GM18526 (cell line): ENCODE measurements around the gene CRYL1.

Source experiments
- POLR2A ChIP-seq: IDR thresholded peaks from 3 replicates; pipeline ENCODE4 v1.6.1; 2011; ENCODE audit not compliant: insufficient read length; ENCODE audit errors: extremely low read depth

Gene CRYL1

GRCh38 chr13:20525601-20526544 is at the start of gene CRYL1:
Gene CRYL1 (minus strand): TSS chr13:20525857. CDS start chr13:20525794, 63 bp downstream.
- peak; percentile 69 for TF ChIP-seq POLR2A

GRCh38 chr13:20573636-20574035 is 48.0 kb upstream of the CRYL1 start:
- no peak for TF ChIP-seq POLR2A

GRCh38 chr13:20573186-20573585 is 47.5 kb upstream of the CRYL1 start:
- TF ChIP-seq POLR2A: no peak

GRCh38 chr13:20571676-20572075 is 46.0 kb upstream of the CRYL1 start:
- TF ChIP-seq POLR2A: no peak

GRCh38 chr13:20570517-20570916 is 44.9 kb upstream of the CRYL1 start:
- no peak for TF ChIP-seq POLR2A

- no peak for TF ChIP-seq POLR2A
Observed at GRCh38 chr13:20567881-20568528, 42.3 kb upstream of the CRYL1 start.

GRCh38 chr13:20566898-20567874 is 41.5 kb upstream of the CRYL1 start, which contains the start of gene IFT88:
Gene IFT88 (plus strand): TSS chr13:20567157. CDS start chr13:20574386, 7,229 bp downstream.
- peak; percentile 76 for TF ChIP-seq POLR2A

GRCh38 chr13:20566468-20566897 is 40.8 kb upstream of the CRYL1 start:
- TF ChIP-seq POLR2A: no peak

GRCh38 chr13:20565115-20565736 is 39.6 kb upstream of the CRYL1 start:
- no peak for TF ChIP-seq POLR2A

- TF ChIP-seq POLR2A: no peak
Observed at GRCh38 chr13:20561741-20562140, 36.1 kb upstream of the CRYL1 start.

- no peak for TF ChIP-seq POLR2A
Observed at GRCh38 chr13:20559659-20560356, 34.2 kb upstream of the CRYL1 start.

- TF ChIP-seq POLR2A: no peak
Observed at GRCh38 chr13:20558982-20559381, 33.3 kb upstream of the CRYL1 start.

- no peak for TF ChIP-seq POLR2A
Observed at GRCh38 chr13:20553311-20553710, 27.7 kb upstream of the CRYL1 start.

- no peak for TF ChIP-seq POLR2A
Observed at GRCh38 chr13:20550799-20551198, 25.1 kb upstream of the CRYL1 start.
